ENCODE measurements around the gene TCF3.

GRCh38 chr19:1591421-1592023, 60.9 kb downstream of the TCF3 start:
- TF ChIP-seq CTCF (IDR thresholded peaks at IDR 0.05) (no peak), POLR2A (IDR thresholded peaks at IDR 0.05) (no peak), POLR2AphosphoS5 (IDR thresholded peaks at IDR 0.05) (no peak)
